ENCODE measurements around the gene SMAP1.

- TF ChIP-seq CTCF (IDR thresholded peaks at IDR 0.05; ENCODE audit: low read depth, low read length) (no peak), POLR2A (IDR thresholded peaks at IDR 0.05; ENCODE audit: extremely low read depth, insufficient read length) (no peak)
- TF ChIP-seq, protein P1, sequence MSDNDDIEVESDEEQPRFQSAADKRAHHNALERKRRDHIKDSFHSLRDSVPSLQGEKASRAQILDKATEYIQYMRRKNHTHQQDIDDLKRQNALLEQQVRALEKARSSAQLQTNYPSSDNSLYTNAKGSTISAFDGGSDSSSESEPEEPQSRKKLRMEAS (IDR thresholded peaks at IDR 0.05; ENCODE audit: low read depth, low read length), result no peak
These were observed 97.0 kb downstream of the SMAP1 start for GRCh38 chr6:70764706-70765105.

Measured in NB4 (cell line).